T47D (cell line): Measurements from ENCODE around the gene CIC.
"Not testable (repeated sequence)": the region's sequence is repeated elsewhere in the genome, so short reads cannot be mapped to it uniquely, and the experiment has no call there.

Experiments
- DNase-seq, 2 experiments: peaks; one replicate each; pipeline versions ENCODE4 v3.0.0 to v3.0.0-alpha.2; 2011 to 2012; ENCODE audit warnings: low read depth in 1 of 2, low spot score in 1 of 2
- JUND ChIP-seq: IDR thresholded peaks from 2 replicates; pipeline ENCODE4 v1.6.1; 2012; ENCODE audit warnings: low read depth
- in situ Hi-C: cut with HindIII; loops from 2 replicates; pipeline ENCODE4 v1.10.0; 2016; ENCODE audit warnings: low sequenced_read_pairs, low pct_unique_long_range_greater_than_20kb

Gene CIC

DNA sequence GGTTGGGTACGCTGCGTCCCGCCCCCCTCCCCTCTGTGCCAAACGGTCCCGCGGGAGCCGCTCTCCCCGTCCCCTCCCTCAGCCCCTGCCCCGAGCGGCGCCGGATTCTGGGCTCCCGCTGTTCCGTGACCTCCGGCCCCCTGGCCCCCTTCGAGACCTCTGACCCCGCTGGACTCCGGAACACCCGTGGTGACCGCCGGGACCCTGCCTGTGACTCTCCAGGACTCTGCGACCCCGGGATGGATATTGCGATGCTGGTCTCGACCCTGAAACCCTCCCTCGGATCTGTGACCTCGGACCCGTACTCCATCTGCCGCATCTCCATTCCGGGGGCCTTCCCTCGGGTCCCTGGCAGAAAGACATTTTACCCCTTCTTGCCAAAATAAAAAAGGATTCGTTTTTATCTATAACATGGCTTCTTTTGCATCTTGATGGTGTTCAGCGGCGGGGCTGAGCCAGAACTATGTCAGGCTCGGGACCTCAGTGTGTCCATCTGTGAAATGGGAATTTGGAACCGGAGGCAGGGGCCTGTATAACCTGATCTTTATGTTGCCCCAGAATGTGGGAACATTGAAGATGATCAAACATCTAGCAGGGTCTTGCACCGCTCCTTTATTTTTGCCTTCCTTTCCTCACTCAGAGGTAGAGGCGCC lies 55.7 kb downstream of the CIC start:
- no peak for TF ChIP-seq JUND
- in situ Hi-C loops = no loop called here
- DNase-seq = no peak

DNA sequence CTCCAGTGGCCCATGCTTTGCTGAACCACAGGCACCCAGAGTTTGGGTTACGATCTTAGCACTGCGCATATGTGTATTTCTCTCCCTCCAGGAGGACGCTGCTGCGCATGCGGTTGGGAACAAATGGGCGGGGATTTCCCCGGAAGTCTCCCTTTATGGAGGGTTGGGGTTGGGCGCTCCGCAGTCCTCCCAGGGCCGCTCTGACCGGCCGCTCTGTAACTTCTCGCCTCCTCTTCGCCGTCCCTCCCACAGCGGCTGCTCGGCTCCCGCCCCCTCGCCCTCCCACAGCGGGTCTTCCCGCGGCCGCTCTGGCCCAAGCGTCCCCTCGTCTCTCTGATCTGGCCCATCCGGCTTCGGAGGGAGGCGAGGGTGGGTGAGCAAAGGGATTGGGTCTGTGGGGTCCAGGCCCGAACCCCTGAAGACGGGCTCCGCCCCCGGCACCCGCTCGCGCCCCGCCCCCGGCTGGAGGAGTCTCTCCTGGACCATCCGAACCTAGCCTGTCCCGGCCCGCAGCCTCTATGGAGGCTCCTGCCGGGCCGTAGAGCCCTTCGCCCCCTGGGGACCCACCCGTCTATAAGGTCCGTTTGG lies 56.4 kb downstream of the CIC start, which contains the start of gene MEGF8:
Gene MEGF8, plus strand, starts transcription at position 328 of the 588 bp plus-strand sequence. CDS start 609 bp downstream, outside the sequence.
- in situ Hi-C loops = no loop called here
- no peak for TF ChIP-seq JUND
- DNase-seq = peak; percentile 95 to 98

- TF ChIP-seq JUND = no peak
- DNase-seq = no peak
- in situ Hi-C loops = no loop called here
These were observed 57.1 kb downstream of the CIC start for GRCh38 chr19:42325896-42326771.

DNA sequence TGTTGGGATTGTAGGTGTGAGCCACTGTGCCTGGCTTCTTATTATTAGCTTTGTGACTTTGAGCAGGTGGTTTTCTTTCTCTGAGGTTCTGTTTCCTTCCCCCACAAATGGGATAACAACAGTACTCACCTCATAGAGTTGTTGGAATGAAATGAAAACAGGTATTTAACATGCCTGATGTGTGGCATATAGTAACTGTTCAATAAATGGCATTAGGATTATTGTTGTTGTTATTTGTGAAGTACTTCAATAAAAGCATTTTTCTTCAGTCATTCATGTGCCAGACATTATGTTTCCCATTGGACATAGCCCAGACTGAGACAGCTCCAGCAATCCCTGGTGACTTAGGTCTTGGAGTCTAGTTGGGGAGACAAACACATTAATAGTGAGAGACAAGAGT lies 57.9 kb downstream of the CIC start:
- TF ChIP-seq JUND = no peak
- DNase-seq = no peak
- in situ Hi-C loops = no loop called here

GRCh38 chr19:42327381-42327780 lies 58.3 kb downstream of the CIC start:
- DNase-seq = no peak
- TF ChIP-seq JUND = no peak
- in situ Hi-C loops = no loop called here

- in situ Hi-C loops = no loop called here
- no peak for DNase-seq
- no peak for TF ChIP-seq JUND
These were observed 59.1 kb downstream of the CIC start for GRCh38 chr19:42328106-42328505.

DNA sequence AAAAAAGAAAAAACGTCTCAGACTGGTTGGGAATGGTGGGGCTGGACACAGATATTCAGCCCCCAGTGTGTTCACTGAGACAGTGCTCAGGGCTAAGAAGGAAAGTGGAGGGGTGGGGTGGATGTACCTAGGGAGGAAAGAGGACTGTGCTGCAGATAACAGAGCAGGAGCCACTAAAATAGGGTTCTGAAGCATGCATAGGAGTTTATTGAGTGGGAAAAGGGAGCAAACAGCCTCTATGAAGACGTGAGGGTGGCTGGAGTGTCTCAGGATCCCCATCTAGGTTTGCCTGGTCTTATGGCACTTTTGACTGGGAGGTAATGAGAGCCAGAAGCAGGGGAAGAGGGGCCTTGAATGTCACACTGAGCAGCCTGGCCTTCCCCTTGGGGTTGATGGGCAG lies 59.8 kb downstream of the CIC start:
- TF ChIP-seq JUND = no peak
- in situ Hi-C loops = no loop called here
- no peak for DNase-seq

DNA sequence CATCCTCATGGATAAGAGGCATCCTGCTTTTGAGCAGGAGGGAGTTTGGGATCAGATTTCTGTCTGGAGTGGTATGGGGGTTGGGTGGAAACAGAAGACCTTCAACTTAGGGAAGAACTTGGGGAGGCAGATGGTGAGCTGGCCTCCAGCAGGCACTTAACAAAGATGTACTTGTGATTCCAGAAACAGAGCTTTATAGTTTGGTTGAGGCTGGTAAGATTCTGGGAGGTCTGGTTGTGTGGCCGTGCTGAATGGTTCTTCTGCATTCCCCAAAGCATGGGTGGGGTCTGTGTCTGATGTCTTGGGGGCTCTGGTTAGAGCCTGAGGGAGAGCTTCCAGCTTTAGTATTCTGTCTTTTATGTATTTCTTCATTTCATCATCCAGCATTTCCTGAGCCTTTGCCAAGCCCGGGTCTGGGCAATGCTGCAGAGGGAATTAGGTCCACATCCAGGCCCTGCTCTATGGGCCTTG lies 61.2 kb downstream of the CIC start:
- DNase-seq = no peak
- no peak for TF ChIP-seq JUND
- in situ Hi-C loops = no loop called here

DNA sequence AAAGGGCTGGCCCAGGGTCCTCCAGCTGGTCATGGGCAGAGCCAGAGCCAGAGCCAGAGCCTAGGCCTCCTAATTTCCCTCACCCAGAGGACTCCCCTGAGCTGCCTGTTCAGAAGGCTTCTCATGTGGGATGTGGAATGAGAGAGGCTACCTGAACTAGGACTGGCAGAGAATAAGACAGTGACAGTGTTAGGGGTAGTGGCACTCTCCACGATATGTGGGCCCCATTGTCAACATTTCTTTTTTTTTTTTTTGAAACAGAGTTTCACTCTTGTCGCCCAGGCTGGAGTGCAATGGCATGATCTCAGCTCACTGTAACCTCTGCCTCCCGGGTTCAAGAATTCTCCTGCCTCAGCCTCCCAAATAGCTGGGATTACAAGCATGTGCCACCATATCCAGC lies 62.3 kb downstream of the CIC start:
- in situ Hi-C loops, DNase-seq: not testable (repeated sequence)

DNA sequence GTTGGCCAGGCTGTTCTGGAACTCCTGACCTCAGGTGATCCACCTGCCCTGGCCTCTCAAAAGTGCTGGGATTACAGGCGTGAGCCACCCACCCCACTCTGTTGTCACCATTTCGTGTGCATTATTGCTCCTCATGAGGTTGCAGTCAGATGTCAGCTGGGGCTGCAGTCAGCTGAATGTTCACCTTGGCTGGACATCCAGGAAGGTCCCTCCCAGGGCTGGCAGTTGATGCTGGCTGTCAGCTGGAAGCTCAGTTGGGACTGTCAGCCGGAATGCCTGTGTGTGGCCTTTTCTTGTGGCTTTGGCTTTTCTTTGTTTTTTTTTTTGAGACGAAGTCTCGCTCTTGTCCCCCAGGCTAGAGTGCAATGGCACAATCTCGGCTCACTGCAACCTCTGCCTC lies 63.0 kb downstream of the CIC start:
- DNase-seq = no peak
- in situ Hi-C loops = no loop called here
- no peak for TF ChIP-seq JUND

DNA sequence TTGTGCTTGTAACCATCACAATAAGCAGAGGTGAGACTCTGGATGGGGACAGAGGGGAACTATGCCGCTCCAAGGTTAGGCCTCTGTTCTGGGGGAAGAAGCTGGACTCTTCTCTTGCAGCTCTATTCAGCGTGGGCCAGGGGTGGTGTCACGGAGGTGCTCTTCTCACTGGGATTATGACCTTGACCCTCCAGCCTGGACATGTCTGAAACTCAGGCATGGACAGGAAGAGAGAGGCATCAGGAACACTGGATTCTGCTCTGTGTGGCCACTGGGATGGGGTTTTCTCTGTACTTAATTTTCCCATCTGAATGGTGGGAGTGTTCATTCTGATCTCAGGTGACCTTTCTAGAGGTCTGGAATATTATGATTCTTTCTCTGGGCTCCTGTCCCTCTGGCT lies 64.0 kb downstream of the CIC start:
- TF ChIP-seq JUND = no peak
- no peak for DNase-seq
- in situ Hi-C loops = no loop called here

DNA sequence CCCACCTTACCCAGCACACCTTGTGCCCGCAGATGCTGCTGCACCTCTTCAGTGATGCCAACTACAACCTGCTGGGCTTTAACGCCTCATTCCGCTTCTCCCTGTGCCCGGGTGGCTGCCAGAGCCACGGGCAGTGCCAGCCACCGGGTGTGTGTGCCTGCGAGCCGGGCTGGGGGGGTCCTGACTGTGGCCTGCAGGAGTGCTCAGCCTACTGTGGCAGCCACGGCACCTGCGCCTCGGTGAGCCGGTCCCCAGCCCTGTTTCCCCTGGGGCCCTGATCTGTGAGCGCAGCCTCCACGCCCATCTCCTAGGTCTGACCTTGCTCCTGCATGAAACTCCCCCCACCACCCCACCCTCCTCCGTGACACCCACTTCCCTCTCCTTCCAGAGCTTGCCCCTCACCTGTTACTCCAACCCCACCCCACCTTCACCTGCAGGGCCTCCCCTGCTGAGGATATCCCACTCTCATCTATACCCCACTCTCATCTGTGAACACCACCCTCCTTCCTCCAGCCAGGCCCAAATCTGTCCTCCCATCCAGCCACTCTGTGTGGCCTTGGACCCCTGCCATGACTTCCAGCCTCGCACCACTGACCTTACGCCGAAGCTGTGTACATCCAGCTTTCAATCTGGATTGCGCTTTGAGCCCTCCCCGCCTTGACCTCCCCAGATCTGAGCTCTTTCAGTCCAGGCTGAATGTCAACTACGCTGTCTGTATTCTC lies 65.1 kb downstream of the CIC start:
- no peak for DNase-seq
- TF ChIP-seq JUND = no peak
- in situ Hi-C loops = no loop called here
